B cell (primary cell): Measurements from ENCODE around the gene TOM1L1. TPM values are rescaled to one million over a fixed set of nuclear protein-coding genes. Genes with fewer than 3 reads are reported as not detected.

ENCODE experiments used
- ATAC-seq: fragments of 200-7000 bp; cut with Tn5 transposase; one replicate; pipeline ENCODE4 v1.10.0; 2021; ENCODE audit warnings: low read depth, mild to moderate bottlenecking, moderate number of reproducible peaks, moderate library complexity
- CTCF ChIA-PET: fragments of 350-600 bp; sonication (Branson Sonifier 250); formaldehyde crosslinking; loops from one replicate; lab custom pipeline; 2021; ENCODE audit warnings: antibody characterized with exemption, inconsistent platforms; lab: Charles Lee
- POLR2A ChIA-PET: fragments of 350-600 bp; sonication (Branson Sonifier 250); formaldehyde crosslinking; loops from one replicate; lab custom pipeline; 2021; ENCODE audit warnings: antibody characterized with exemption; lab: Charles Lee
- DNase-seq: peaks from one replicate; pipeline ENCODE4 v3.0.0; 2013
- H2AFZ ChIP-seq: 2 replicates; pipeline ENCODE4 v1.6.1; 2012; ENCODE audit warnings: mild to moderate bottlenecking, low read depth, low read length; ENCODE audit not compliant: insufficient read depth, poor library complexity, severe bottlenecking
- H3K27ac ChIP-seq, 2 donors: 1 replicate in 1 of 2; 2 replicates in 1 of 2; pipeline ENCODE4 v1.5.1; 2012 to 2013; ENCODE audit warnings: low read length in 2 of 2, mild to moderate bottlenecking in 2 of 2, moderate library complexity in 1 of 2
- H3K27me3 ChIP-seq, 4 experiments: fragments of 200-600 bp in 1 of 4; sonication (generic) in 1 of 4; replicated peaks in 1 of 4; 1 replicate in 2 of 4; 2 replicates in 2 of 4; pipeline versions ENCODE4 v1.6.1 to v1.7.0; 2013 to 2016; ENCODE audit warnings: low read length in 3 of 4, mild to moderate bottlenecking in 2 of 4, mixed read lengths in 1 of 4, moderate library complexity in 1 of 4; ENCODE audit not compliant: insufficient read depth in 4 of 4, control insufficient read depth in 3 of 4; ENCODE audit errors: control extremely low read depth in 1 of 4
- H3K36me3 ChIP-seq, 2 experiments: replicated peaks in 1 of 2; 1 replicate in 1 of 2; 2 replicates in 1 of 2; pipeline versions ENCODE4 v1.6.1 to v1.7.1; 2013; ENCODE audit warnings: low read length in 1 of 2; ENCODE audit not compliant: insufficient read depth in 2 of 2, control insufficient read depth in 1 of 2; ENCODE audit errors: control extremely low read depth in 1 of 2, extremely low read depth in 1 of 2
- H3K4me1 ChIP-seq, 2 donors: fragments of 200-600 bp in 1 of 2; sonication (generic) in 1 of 2; 1 replicate in 1 of 2; 2 replicates in 1 of 2; pipeline versions ENCODE4 v1.5.1 to v1.6.1; 2013 to 2017; ENCODE audit warnings: low read length in 2 of 2; ENCODE audit not compliant: control insufficient read depth in 2 of 2, insufficient read depth in 2 of 2
- H3K4me2 ChIP-seq: replicated peaks from 2 replicates; pipeline ENCODE3; 2012; ENCODE audit warnings: mild to moderate bottlenecking, low read depth, low read length; ENCODE audit not compliant: poor library complexity, severe bottlenecking
- H3K4me3 ChIP-seq, 5 experiments: fragments of 200-600 bp in 1 of 5; sonication (generic) in 1 of 5; 1 replicate in 3 of 5; 2 replicates in 2 of 5; pipeline versions ENCODE4 v1.5.1 to v1.7.0; 2011 to 2016; ENCODE audit warnings: low read length in 4 of 5, mild to moderate bottlenecking in 4 of 5, low read depth in 2 of 5, control low read depth in 1 of 5, moderate library complexity in 1 of 5; ENCODE audit not compliant: insufficient read depth in 1 of 5; ENCODE audit errors: control extremely low read depth in 1 of 5, extremely low read depth in 1 of 5
- H3K79me2 ChIP-seq: fragments of 200-600 bp; sonication (generic); one replicate; pipeline ENCODE4 v1.6.0; 2016; ENCODE audit warnings: low read length; ENCODE audit not compliant: control insufficient read depth, insufficient read depth
- H3K9ac ChIP-seq: fragments of 200-600 bp; sonication (generic); 2 replicates; pipeline ENCODE4 v1.6.1; 2017; ENCODE audit warnings: mild to moderate bottlenecking, low read length, moderate library complexity
- H3K9me3 ChIP-seq, 3 donors: one replicate each; pipeline versions ENCODE4 v1.6.1 to v1.7.1; 2013; ENCODE audit warnings: low read length in 2 of 3; ENCODE audit not compliant: control insufficient read depth in 2 of 3, insufficient read depth in 1 of 3; ENCODE audit errors: control extremely low read depth in 1 of 3
- H4K20me1 ChIP-seq: 2 replicates; pipeline ENCODE4 v1.6.0; 2012; ENCODE audit warnings: mild to moderate bottlenecking, low read length; ENCODE audit not compliant: insufficient read depth, control insufficient read depth, poor library complexity, severe bottlenecking
- H3K27ac Mint-ChIP-seq: one replicate; pipeline ENCODE4 v1.8.0; 2021; ENCODE audit warnings: mixed read lengths
- H3K27me3 Mint-ChIP-seq: one replicate; pipeline ENCODE4 v1.8.0; 2021; ENCODE audit warnings: mixed read lengths
- H3K4me1 Mint-ChIP-seq: one replicate; pipeline ENCODE4 v1.8.0; 2021; ENCODE audit warnings: mixed read lengths
- H3K4me3 Mint-ChIP-seq: one replicate; pipeline ENCODE4 v1.8.0; 2021; ENCODE audit warnings: mixed read lengths
- H3K9me3 Mint-ChIP-seq: one replicate; pipeline ENCODE4 v1.8.0; 2022; ENCODE audit warnings: mixed read lengths; ENCODE audit not compliant: insufficient read depth
- EZH2 ChIP-seq: IDR thresholded peaks from 2 replicates; pipeline ENCODE4 v1.6.1; 2012; ENCODE audit warnings: borderline replicate concordance, low read depth, mild to moderate bottlenecking, moderate library complexity, low read length; ENCODE audit not compliant: insufficient read depth, poor library complexity, severe bottlenecking
- WGBS: methylation state at CpG from one replicate; pipeline ENCODE4 v1.1.5; 2013; ENCODE audit warnings: missing lambda C conversion rate; ENCODE audit not compliant: insufficient coverage; 5-methylcytosine and 5-hydroxymethylcytosine counted together
- intact Hi-C: fragments of 100-400 bp; cut with micrococcal nuclease; formaldehyde crosslinking; loops from one replicate; pipeline ENCODE4 v1.10.0; 2022
- polyA plus RNA-seq: library from polyadenylated mRNA; depleted of rRNA; stranded (reverse); fragments of >200 nt; gene quantifications from 2 replicates; pipeline ENCODE4 v1.2.3, GENCODE V29; 2012
- total RNA-seq, 2 donors: library from RNA; stranded (reverse); fragments of 120-200 nt in 1 of 2; gene quantifications; 1 replicate in 1 of 2; 2 replicates in 1 of 2; pipeline versions ENCODE4 v1.2.3 to v1.2.4, GENCODE V29; 2013 to 2022
- TF ChIP-seq, protein P1 (sequence below): fragments of 200-600 bp; IDR thresholded peaks from one replicate; pipeline ENCODE4 v1.8.0; 2022; ENCODE audit warnings: antibody characterized with exemption, mild to moderate bottlenecking

Gene TOM1L1
- total and polyA plus RNA-seq, 2 donors (not counting 1 experiment from before 2014, with no cell fraction given), result not detected

DNA sequence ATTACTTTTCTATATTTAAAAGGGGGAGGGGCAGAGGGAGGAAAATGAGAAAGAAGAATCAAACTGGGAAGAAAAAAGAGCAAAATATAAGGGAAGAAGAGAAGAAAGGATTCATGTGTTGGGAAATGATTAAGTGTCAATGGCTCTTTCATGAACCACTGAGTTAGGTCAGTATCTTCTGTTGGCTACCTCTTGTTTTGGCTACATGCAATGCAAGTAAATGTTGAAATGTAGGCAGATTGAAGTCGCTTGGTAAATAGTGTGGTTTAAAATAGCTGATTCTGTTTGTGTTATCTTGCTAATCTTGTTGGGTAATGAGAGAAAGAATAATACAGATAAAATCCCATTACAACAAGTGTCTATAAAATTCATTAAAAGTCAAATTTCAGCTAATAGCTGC is 40.6 kb downstream of the TOM1L1 start:
- H3K4me1 ChIP-seq, result no peaks in the 10 kb centered on the region
- H3K4me1 Mint-ChIP-seq, result no peaks in the 10 kb centered on the region

DNA sequence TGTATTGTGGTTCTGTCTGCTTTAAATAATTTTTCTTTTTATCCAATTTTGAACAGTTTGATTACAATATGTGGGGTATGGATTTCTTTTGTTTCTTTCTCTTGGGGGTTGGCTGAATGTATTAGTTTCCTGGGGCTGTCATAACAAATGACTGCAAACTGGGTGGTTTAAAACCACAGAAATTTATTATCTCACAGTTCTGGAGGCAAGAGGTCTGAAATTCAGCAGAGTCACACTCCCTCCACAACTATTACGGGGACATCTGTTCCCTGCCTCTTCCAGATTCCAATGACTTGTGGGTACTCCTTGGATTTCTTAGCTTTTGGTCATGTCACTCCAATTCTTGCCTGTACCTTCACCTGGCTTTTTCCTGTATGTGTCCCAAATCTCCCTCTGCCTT is 44.1 kb downstream of the TOM1L1 start:
- H3K36me3 ChIP-seq, result no peaks in the 10 kb centered on the region
- peaks cover 0 to 5% (median 1%) of the 10 kb centered on the region in 4 experiments for H3K27me3 ChIP-seq
- H3K9me3 ChIP-seq, result no peaks in the 10 kb centered on the region
- no peaks in the 10 kb centered on the region for H4K20me1 ChIP-seq
- no peak overlapping the region for H3K9ac ChIP-seq
- H3K4me2 ChIP-seq, result no peak overlapping the region
- Mint-ChIP-seq H3K27ac (no peak overlapping the region), H3K4me3 (no peak overlapping the region), H3K9me3 (no peaks in the 10 kb centered on the region), H3K27me3 (peaks cover 10% of the 10 kb centered on the region), H3K4me1 (no peaks in the 10 kb centered on the region)
- no peaks in the 10 kb centered on the region for H3K79me2 ChIP-seq
- 38% methylated on average over 1 of the region's 1 CpG for WGBS
- no peak overlapping the region for H3K4me3 ChIP-seq
- no peak overlapping the region for H3K27ac ChIP-seq
- ATAC-seq (no peak), DNase-seq (no peak)
- ChIA-PET CTCF (no interaction called here), POLR2A (no interaction called here)
- intact Hi-C loops, result no loop called here
- TF ChIP-seq, protein P1, sequence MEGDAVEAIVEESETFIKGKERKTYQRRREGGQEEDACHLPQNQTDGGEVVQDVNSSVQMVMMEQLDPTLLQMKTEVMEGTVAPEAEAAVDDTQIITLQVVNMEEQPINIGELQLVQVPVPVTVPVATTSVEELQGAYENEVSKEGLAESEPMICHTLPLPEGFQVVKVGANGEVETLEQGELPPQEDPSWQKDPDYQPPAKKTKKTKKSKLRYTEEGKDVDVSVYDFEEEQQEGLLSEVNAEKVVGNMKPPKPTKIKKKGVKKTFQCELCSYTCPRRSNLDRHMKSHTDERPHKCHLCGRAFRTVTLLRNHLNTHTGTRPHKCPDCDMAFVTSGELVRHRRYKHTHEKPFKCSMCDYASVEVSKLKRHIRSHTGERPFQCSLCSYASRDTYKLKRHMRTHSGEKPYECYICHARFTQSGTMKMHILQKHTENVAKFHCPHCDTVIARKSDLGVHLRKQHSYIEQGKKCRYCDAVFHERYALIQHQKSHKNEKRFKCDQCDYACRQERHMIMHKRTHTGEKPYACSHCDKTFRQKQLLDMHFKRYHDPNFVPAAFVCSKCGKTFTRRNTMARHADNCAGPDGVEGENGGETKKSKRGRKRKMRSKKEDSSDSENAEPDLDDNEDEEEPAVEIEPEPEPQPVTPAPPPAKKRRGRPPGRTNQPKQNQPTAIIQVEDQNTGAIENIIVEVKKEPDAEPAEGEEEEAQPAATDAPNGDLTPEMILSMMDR, result no peak
- TF ChIP-seq EZH2, result no peak
- no peaks in the 10 kb centered on the region for H3K4me1 ChIP-seq
- no peak overlapping the region for H2AFZ ChIP-seq

More for the DNA sequence above, 40.6 kb downstream of the TOM1L1 start:
- Histone ChIP-seq H3K4me2 (no peak overlapping the region), H2AFZ (no peak overlapping the region), H3K9me3 (no peaks in the 10 kb centered on the region), H3K27me3 (peaks cover 0 to under 1% (median 0%) of the 10 kb centered on the region in 4 experiments), H3K9ac (no peak overlapping the region), H3K27ac (no peak overlapping the region), H3K36me3 (no peaks in the 10 kb centered on the region), H3K4me3 (no peak overlapping the region), H3K79me2 (no peaks in the 10 kb centered on the region), H4K20me1 (no peaks in the 10 kb centered on the region)
- Mint-ChIP-seq H3K9me3 (no peaks in the 10 kb centered on the region), H3K27me3 (no peaks in the 10 kb centered on the region), H3K4me3 (no peak overlapping the region), H3K27ac (no peak overlapping the region)
- TF ChIP-seq, protein P1, result no peak
- no peak for TF ChIP-seq EZH2
- ATAC-seq (no peak), DNase-seq (no peak)
- ChIA-PET CTCF (no interaction called here), POLR2A (no interaction called here)
- intact Hi-C loops, result no loop called here
- whole genome bisulfite sequencing, result no CpG with 5 or more reads among the region's 1 CpG
